Measurements from ENCODE around the gene DARS1. TPM values are rescaled to one million over a fixed set of nuclear protein-coding genes. Genes with fewer than 3 reads are reported as not detected.

The DARS1 gene
- total RNA-seq, 6 experiments from 2014 or later: 19.9 to 49.1 (median 34.8) TPM

DNA sequence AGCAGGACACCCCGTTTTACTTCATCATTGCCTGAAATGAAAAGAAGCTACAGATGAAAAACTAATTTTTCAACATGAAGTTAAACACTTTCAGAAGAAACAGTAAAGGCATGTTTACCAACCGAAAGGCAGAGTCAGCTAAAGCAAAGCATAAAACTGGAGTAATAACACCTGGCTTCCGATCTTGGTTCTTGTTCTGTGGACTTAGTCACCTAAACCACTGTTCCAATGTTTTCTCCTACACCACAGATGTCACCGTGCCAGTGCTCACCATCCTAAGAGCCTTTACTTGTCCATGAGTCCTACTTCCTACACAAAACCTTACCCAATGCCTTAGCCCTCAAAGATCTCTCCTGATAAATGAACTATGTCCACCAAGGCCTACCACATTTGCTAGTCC is 122.7 kb downstream of the DARS1 start:
- Histone ChIP-seq H3K27ac (no peak overlapping the region), H3K27me3 (no peaks in the 10 kb centered on the region), H3K4me3 (no peak overlapping the region), H3K9me3 (no peaks in the 10 kb centered on the region), H3K4me1 (no peaks in the 10 kb centered on the region), H3K36me3 (peaks cover 0 to 18% (median 3%) of the 10 kb centered on the region in 4 donors)
- intact Hi-C loops (cut with DNase I): no loop called here
- no peak for TF ChIP-seq POLR2A (IDR thresholded peaks at IDR 0.05)
- TF ChIP-seq, protein P1, sequence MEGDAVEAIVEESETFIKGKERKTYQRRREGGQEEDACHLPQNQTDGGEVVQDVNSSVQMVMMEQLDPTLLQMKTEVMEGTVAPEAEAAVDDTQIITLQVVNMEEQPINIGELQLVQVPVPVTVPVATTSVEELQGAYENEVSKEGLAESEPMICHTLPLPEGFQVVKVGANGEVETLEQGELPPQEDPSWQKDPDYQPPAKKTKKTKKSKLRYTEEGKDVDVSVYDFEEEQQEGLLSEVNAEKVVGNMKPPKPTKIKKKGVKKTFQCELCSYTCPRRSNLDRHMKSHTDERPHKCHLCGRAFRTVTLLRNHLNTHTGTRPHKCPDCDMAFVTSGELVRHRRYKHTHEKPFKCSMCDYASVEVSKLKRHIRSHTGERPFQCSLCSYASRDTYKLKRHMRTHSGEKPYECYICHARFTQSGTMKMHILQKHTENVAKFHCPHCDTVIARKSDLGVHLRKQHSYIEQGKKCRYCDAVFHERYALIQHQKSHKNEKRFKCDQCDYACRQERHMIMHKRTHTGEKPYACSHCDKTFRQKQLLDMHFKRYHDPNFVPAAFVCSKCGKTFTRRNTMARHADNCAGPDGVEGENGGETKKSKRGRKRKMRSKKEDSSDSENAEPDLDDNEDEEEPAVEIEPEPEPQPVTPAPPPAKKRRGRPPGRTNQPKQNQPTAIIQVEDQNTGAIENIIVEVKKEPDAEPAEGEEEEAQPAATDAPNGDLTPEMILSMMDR (IDR thresholded peaks at IDR 0.05): no peak
- 93% methylated on average over 4 of the region's 4 CpGs for WGBS (ENCODE audit: insufficient coverage, low coverage, low lambda C conversion rate, missing lambda C conversion rate)
- DNase-seq (no peak), ATAC-seq (no peak)

Other genes with a start within 250 kb of the DARS1 start
- gene UBXN4, start 243.8 kb downstream of the DARS1 start, total RNA-seq: 10 to 100 TPM; 49.4 to 78.2 (median 62.5) TPM
- gene LCT, start 148.4 kb downstream of the DARS1 start, total RNA-seq: under 1 TPM in 1 of 6 experiments, not detected in 5; 0.12 TPM
- gene MCM6, start 109.2 kb downstream of the DARS1 start, total RNA-seq: 10 to 100 TPM in 2 of 6 experiments, 1 to 10 TPM in 4; 1.5 to 13.2 (median 4.7) TPM
- 10 to 100 TPM in 2 of 6 experiments, 1 to 10 TPM in 4; 1.8 to 12.6 (median 6.9) TPM for gene CXCR4, start 132.5 kb upstream of the DARS1 start, total RNA-seq

Data from right lobe of liver (tissue), 6 donors.